Measurements from ENCODE around the gene GRK3.

GRCh38 chr22:25746012-25746373, 181.5 kb downstream of the GRK3 start:
- TF ChIP-seq ZBTB33 (IDR thresholded peaks at IDR 0.05; ENCODE audit: extremely low read depth, insufficient replicate concordance, low read length) (no peak), RAD21 (IDR thresholded peaks at IDR 0.05; ENCODE audit: low read depth) (no peak), EZH2 (IDR thresholded peaks at IDR 0.05) (no peak), EGR1 (IDR thresholded peaks at IDR 0.05; ENCODE audit: low read depth) (no peak), SIN3A (IDR thresholded peaks at IDR 0.05; ENCODE audit: low read depth) (no peak), POLR2A (IDR thresholded peaks at IDR 0.05; ENCODE audit: borderline replicate concordance, extremely low read depth, insufficient read depth, insufficient read length) (no peak), SRF (IDR thresholded peaks at IDR 0.05; ENCODE audit: low read depth) (no peak)
- TF ChIP-seq, protein P1, sequence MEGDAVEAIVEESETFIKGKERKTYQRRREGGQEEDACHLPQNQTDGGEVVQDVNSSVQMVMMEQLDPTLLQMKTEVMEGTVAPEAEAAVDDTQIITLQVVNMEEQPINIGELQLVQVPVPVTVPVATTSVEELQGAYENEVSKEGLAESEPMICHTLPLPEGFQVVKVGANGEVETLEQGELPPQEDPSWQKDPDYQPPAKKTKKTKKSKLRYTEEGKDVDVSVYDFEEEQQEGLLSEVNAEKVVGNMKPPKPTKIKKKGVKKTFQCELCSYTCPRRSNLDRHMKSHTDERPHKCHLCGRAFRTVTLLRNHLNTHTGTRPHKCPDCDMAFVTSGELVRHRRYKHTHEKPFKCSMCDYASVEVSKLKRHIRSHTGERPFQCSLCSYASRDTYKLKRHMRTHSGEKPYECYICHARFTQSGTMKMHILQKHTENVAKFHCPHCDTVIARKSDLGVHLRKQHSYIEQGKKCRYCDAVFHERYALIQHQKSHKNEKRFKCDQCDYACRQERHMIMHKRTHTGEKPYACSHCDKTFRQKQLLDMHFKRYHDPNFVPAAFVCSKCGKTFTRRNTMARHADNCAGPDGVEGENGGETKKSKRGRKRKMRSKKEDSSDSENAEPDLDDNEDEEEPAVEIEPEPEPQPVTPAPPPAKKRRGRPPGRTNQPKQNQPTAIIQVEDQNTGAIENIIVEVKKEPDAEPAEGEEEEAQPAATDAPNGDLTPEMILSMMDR (IDR thresholded peaks at IDR 0.05 in 2 of 3, conservative IDR thresholded peaks at IDR 0.05 in 1 of 3; ENCODE audit: borderline replicate concordance in 1 of 3, insufficient read depth in 1 of 3, low read depth in 2 of 3, low read length in 2 of 3): no peak
- TF ChIP-seq, protein P2, sequence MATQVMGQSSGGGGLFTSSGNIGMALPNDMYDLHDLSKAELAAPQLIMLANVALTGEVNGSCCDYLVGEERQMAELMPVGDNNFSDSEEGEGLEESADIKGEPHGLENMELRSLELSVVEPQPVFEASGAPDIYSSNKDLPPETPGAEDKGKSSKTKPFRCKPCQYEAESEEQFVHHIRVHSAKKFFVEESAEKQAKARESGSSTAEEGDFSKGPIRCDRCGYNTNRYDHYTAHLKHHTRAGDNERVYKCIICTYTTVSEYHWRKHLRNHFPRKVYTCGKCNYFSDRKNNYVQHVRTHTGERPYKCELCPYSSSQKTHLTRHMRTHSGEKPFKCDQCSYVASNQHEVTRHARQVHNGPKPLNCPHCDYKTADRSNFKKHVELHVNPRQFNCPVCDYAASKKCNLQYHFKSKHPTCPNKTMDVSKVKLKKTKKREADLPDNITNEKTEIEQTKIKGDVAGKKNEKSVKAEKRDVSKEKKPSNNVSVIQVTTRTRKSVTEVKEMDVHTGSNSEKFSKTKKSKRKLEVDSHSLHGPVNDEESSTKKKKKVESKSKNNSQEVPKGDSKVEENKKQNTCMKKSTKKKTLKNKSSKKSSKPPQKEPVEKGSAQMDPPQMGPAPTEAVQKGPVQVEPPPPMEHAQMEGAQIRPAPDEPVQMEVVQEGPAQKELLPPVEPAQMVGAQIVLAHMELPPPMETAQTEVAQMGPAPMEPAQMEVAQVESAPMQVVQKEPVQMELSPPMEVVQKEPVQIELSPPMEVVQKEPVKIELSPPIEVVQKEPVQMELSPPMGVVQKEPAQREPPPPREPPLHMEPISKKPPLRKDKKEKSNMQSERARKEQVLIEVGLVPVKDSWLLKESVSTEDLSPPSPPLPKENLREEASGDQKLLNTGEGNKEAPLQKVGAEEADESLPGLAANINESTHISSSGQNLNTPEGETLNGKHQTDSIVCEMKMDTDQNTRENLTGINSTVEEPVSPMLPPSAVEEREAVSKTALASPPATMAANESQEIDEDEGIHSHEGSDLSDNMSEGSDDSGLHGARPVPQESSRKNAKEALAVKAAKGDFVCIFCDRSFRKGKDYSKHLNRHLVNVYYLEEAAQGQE (IDR thresholded peaks at IDR 0.05; ENCODE audit: low read depth): no peak
